Measurements from ENCODE around the gene BTBD9.
"Not testable (repeated sequence)": the region's sequence is repeated elsewhere in the genome, so short reads cannot be mapped to it uniquely, and the experiment has no call there.

The BTBD9 gene

DNA sequence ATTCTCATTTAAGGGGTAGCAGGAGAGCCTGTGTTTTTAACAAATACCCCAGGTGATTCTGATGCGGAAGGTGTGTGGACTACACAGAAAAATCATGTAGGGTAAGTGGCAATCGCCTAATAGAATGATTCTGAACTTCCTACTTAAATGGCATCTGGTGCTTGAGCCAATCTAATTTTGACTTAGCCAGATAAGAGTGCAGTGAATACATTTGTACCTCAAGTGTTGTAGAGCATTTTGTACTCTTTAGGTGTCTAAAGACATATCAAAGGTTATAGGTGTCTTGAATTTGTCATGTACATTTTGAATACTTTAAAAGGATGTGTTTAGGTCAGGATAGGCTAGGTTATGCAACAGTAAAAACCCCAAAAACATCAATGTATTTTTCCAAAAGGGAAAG, 10.0 kb upstream of the BTBD9 start:
- DNase-seq (ENCODE audit: low spot score), result no peak

- DNase-seq (ENCODE audit: low spot score), result no peak
These were observed 8.9 kb upstream of the BTBD9 start for GRCh38 chr6:38648629-38649028.

GRCh38 chr6:38646166-38646878, 6.6 kb upstream of the BTBD9 start:
- DNase-seq (ENCODE audit: low spot score), result no peak

DNA sequence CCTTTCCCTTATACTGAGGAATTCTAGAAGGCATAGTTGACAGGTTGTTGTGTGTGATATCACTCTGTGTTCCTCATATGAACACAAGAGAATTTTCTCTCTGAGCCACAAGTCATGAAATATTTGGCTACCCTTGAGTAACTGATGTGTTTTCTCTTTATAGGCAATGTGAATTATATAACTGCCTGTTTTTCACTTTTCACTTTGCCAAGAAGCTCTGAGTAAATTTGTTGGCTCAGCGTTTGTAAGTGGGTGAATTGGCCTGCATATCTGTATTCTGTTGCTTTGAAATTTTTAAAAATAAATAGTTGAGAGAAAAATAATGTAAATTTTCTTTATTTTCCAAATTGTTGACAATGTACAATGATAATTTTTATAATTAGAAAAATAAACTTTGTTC, 5.2 kb upstream of the BTBD9 start:
- DNase-seq (ENCODE audit: low spot score), result no peak

DNA sequence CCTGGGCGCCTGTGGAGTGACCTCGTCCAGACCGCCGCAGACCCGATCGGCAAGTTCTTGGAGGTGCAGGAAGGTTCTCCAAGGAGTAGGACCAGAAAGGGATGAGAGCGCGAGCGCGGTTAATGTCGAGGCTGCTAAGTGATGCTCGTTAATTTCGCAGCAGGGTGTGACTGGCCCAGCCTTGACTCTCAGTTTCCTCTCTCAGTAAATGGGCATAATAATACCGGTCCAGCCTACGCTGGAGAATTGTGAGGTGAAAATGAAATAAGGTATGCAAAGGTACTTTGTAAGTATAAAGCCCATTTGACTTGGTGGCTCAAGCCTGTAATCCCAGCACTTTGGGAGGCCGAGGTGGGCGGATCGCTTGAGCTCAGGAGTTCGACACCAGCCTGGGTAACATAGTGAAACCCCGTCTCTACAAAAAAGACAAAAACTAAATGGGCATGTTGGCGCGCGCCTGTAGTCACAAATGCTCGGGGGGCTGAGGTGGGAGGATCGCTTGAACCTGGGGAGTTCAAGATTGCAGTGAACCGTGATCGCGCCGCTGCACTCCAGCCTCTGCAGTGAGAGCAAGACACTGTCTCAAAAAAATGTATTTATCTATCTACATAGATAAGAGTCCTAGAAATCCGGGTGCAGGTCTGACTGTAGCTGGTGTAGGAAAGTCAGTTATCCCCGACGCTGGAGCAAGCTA, 634 bp upstream of the BTBD9 start:
- no peak for DNase-seq (ENCODE audit: low spot score)

- DNase-seq (ENCODE audit: low spot score), result peak; percentile 41
These were observed 710 bp downstream of the BTBD9 start for GRCh38 chr6:38638941-38639497.

GRCh38 chr6:38637756-38638155, 2.0 kb downstream of the BTBD9 start:
- DNase-seq (ENCODE audit: low spot score), result no peak

DNA sequence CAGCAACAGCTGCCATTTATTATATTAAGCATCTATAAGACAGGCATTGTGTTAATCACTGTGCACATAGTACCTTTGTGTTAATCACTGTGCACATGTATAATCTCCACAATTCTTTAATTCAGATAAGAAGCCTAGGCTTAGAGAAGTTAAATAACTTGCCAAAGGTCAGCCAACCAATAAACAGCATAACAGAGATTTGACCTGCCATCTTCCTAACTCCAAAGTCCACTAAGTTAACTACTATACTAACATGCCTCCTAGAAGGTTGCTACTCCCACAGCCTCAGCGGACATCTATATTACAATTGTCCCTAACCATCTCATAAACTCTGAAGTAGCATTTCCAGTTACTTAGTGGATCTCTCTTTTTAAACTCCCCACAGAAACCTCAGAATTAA, 3.7 kb downstream of the BTBD9 start:
- DNase-seq (ENCODE audit: low spot score), result no peak

GRCh38 chr6:38634518-38634917, 5.2 kb downstream of the BTBD9 start:
- DNase-seq (ENCODE audit: low spot score), result no peak

DNA sequence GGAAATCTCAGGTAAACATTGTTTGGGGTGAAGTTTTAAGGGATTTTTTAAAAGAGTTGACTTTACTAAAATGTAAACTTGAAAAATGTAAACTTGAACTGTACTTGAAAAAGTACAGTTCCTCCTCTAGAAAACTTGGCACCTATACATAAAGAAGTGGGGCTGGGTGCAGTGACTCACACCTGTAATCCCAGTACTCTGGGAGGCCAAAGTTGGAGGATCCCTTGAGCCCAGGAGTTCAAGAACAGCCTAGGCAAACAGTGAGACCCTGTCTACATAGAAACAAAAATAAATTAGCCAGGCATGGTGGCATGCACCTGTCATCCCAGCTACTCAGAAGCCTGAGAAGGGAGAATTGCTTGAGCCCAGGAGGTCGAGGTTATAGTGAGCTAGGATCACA, 7.2 kb downstream of the BTBD9 start:
- DNase-seq (ENCODE audit: low spot score), result no peak

DNA sequence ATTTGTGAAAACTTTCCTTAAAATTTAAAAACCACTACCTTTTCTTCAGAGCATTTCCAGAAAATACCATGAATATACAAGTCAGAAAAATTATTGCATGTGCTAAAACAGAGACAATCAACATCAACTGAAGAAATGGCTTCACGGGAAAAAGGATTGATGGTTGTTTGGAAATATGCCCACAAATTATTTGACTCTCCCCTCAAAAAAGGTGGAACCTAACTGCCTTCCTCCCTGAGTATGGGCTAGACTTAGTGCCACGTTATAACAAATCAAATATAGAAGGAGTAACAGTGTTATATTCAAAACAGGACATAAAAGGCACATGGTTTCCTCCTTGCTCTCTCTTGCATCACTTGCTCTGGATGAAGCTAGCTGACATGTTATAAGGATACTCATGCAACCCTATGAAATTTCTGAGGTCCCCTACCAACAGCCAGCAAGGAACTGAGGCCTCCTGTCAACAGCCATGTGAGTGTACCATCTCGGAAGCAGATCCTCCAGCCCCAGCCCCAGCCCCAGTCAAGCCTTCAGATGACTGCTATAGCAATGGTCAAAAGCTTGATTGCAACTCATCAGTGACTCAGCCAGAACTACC, 8.4 kb downstream of the BTBD9 start:
- no peak for DNase-seq (ENCODE audit: low spot score)

- DNase-seq (ENCODE audit: low spot score), result no peak
These were observed 14.5 kb downstream of the BTBD9 start for GRCh38 chr6:38625217-38625616.

- DNase-seq (ENCODE audit: low spot score), result not testable (repeated sequence)
These were observed 20.4 kb downstream of the BTBD9 start for GRCh38 chr6:38619342-38619741.

- DNase-seq (ENCODE audit: low spot score), result not testable (repeated sequence)
These were observed 21.4 kb downstream of the BTBD9 start for GRCh38 chr6:38618301-38618700.

- DNase-seq (ENCODE audit: low spot score), result no peak
These were observed 21.9 kb downstream of the BTBD9 start for GRCh38 chr6:38617856-38618255.

DNA sequence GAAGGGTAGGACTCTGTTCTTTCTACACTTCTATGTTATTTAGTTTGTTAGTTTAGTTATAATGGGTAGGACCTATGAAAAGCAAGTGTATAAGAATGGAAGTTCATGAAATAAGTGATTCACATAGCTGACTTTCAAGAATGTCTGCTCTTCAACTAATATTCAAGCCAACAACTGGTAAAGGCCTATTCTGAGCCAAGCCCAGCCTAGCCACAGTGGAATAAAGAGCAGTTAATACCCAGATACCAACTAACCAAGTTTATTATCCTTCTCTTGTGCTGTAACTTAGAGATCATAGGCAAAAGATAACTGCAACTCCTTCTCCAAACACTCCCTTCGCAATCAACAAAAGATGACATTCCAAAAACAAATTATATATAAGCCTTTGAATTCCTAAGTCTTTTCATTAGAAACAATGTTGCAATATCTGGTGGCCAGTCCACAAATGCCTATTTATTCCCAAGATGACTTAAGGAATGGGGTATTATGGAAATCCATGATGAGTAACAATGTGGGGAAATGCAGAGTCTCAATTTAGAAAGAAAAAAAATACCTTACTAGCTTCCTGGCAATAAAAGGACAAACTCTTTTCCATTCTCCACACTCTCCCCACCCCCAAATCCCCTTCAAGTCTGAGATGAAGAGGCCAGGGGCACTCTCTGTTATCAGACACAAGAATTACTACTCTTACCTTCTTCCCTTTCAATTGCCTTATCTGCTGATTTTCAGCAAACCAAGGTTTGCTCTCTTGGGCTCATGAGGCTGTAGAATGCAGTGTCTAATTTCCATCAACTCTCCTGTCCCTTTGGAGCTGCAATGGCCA, 27.4 kb downstream of the BTBD9 start:
- no peak for DNase-seq (ENCODE audit: low spot score)

DNA sequence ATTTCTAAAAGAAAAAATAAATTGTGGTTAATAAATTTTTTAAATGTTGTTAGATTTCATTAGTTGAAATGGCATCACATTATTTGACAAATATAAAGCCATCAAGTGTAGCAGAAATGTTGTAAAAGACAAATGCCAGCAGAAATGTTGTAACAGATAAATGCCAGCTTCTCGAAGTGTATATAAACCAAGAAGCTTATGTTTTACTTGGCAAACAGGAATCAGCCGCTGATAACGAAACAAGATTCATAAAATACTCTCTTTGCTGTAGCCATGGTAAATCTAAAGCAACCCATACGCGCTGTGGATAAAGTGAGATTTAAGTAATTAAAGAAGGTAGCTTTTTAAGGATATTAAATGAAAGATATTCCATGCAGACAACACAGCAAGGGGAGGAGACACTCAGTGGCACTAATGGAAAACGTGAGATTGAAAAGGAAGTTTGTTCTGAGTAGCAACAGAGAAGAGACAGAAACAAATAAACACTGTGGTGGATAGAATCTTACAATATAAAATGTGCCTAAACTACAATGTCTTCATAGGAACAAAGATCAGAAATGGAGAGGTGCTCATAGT, 29.6 kb downstream of the BTBD9 start:
- DNase-seq (ENCODE audit: low spot score), result no peak

GRCh38 chr6:38604700-38605099, 35.0 kb downstream of the BTBD9 start:
- DNase-seq (ENCODE audit: low spot score), result no peak

- DNase-seq (ENCODE audit: low spot score), result no peak
These were observed 35.8 kb downstream of the BTBD9 start for GRCh38 chr6:38603966-38604365.

DNA sequence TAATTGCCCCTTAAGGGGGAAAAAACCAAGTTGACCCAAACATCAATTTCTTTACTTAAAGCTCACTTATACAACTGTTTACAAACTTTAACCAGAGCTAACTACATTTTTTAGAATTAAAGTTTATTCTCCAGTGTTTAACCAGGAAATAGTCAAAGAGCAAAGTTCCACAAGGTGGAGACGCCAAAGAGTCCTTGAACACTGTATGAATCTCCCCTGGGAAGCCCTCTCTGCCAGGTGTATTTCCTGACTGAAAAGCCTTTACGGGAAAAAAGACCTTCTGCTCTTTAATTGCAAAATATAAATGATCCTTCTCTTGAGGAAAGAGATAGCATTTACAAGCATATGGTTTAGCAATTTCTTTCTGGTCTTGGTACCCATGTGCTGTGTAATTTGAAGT, 36.2 kb downstream of the BTBD9 start:
- DNase-seq (ENCODE audit: low spot score), result no peak

- no peak for DNase-seq (ENCODE audit: low spot score)
These were observed 39.7 kb downstream of the BTBD9 start for GRCh38 chr6:38599966-38600550.

All from putamen (tissue), 1 donor.